HUES64 (cell line): ENCODE data around the gene KIF24.
"Not testable (repeated sequence)": the region's sequence is repeated elsewhere in the genome, so short reads cannot be mapped to it uniquely, and the experiment has no call there.

Experiments
- H3K27ac ChIP-seq: 2 replicates; pipeline ENCODE4 v1.7.0; 2013; ENCODE audit warnings: low read depth, low read length, inconsistent platforms
- H3K27me3 ChIP-seq: 2 replicates; pipeline ENCODE4 v1.6.1; 2013; ENCODE audit warnings: mild to moderate bottlenecking, low read length; ENCODE audit not compliant: insufficient read depth
- H3K36me3 ChIP-seq: 2 replicates; pipeline ENCODE4 v1.6.1; 2013; ENCODE audit warnings: mild to moderate bottlenecking, low read length; ENCODE audit not compliant: insufficient read depth
- H3K4me1 ChIP-seq: 2 replicates; pipeline ENCODE4 v1.6.1; 2013; ENCODE audit warnings: mild to moderate bottlenecking, low read length, moderate library complexity; ENCODE audit not compliant: insufficient read depth
- H3K4me3 ChIP-seq: 2 replicates; pipeline ENCODE4 v1.5.1; 2013; ENCODE audit warnings: mild to moderate bottlenecking, low read length, moderate library complexity
- H3K9ac ChIP-seq: 2 replicates; pipeline ENCODE4 v1.6.1; 2013; ENCODE audit warnings: mild to moderate bottlenecking, low read depth, low read length
- H3K9me3 ChIP-seq: 2 replicates; pipeline ENCODE4 v1.6.1; 2013; ENCODE audit warnings: low read depth, low read length; ENCODE audit not compliant: insufficient read depth
- WGBS: fragments of 150-250, 120-280 bp; methylation state at CpG from one replicate; pipeline ENCODE4 v1.1.7; 2013; ENCODE audit warnings: missing lambda C conversion rate; 5-methylcytosine and 5-hydroxymethylcytosine counted together

Gene KIF24

GRCh38 chr9:34318163-34318790 lies 10.8 kb downstream of the KIF24 start:
- no peaks in the 10 kb centered on the region for H3K4me1 ChIP-seq
- H3K9me3 ChIP-seq, result no peaks in the 10 kb centered on the region
- H3K36me3 ChIP-seq, result no peaks in the 10 kb centered on the region
- no peak overlapping the region for H3K9ac ChIP-seq
- H3K27me3 ChIP-seq, result no peaks in the 10 kb centered on the region
- H3K27ac ChIP-seq, result no peak overlapping the region
- WGBS, result 96% methylated on average over 44 of the region's 44 CpGs
- no peak overlapping the region for H3K4me3 ChIP-seq

GRCh38 chr9:34317436-34317835 lies 11.6 kb downstream of the KIF24 start:
- Histone ChIP-seq H3K9ac (no peak overlapping the region), H3K9me3 (no peaks in the 10 kb centered on the region), H3K27me3 (no peaks in the 10 kb centered on the region), H3K27ac (no peak overlapping the region), H3K36me3 (no peaks in the 10 kb centered on the region), H3K4me1 (no peaks in the 10 kb centered on the region), H3K4me3 (no peak overlapping the region)
- WGBS, result 94% methylated on average over 2 of the region's 2 CpGs

GRCh38 chr9:34311499-34312185 lies 17.4 kb downstream of the KIF24 start:
- no peaks in the 10 kb centered on the region for H3K4me1 ChIP-seq

GRCh38 chr9:34310215-34310614 lies 18.9 kb downstream of the KIF24 start:
- H3K4me3 ChIP-seq, result no peak overlapping the region
- no peak overlapping the region for H3K9ac ChIP-seq
- no peaks in the 10 kb centered on the region for H3K9me3 ChIP-seq
- no peaks in the 10 kb centered on the region for H3K4me1 ChIP-seq
- no peak overlapping the region for H3K27ac ChIP-seq
- H3K36me3 ChIP-seq, result no peaks in the 10 kb centered on the region; the same call in 1 of the 2 replicates
- WGBS, result 92% methylated on average over 1 of the region's 1 CpG
- H3K27me3 ChIP-seq, result no peaks in the 10 kb centered on the region

More at GRCh38 chr9:34311499-34312185, 17.4 kb downstream of the KIF24 start:
- Histone ChIP-seq H3K9ac (no peak overlapping the region), H3K27ac (no peak overlapping the region), H3K36me3 (no peaks in the 10 kb centered on the region; the same call in 1 of the 2 replicates), H3K4me3 (no peak overlapping the region), H3K27me3 (no peaks in the 10 kb centered on the region), H3K9me3 (no peaks in the 10 kb centered on the region)
- WGBS, result no CpG with 5 or more reads among the region's 6 CpGs

GRCh38 chr9:34308316-34308715 lies 20.8 kb downstream of the KIF24 start:
- H3K27me3 ChIP-seq, H3K4me3 ChIP-seq: not testable (repeated sequence)
- 91% methylated on average over 3 of the region's 3 CpGs for WGBS

GRCh38 chr9:34301064-34301463 lies 28.0 kb downstream of the KIF24 start:
- not testable (repeated sequence) for H3K4me1 ChIP-seq, H3K27ac ChIP-seq, H3K4me3 ChIP-seq, H3K9ac ChIP-seq, H3K36me3 ChIP-seq, H3K27me3 ChIP-seq, H3K9me3 ChIP-seq
- WGBS, result 92% methylated on average over 7 of the region's 7 CpGs

More at GRCh38 chr9:34308316-34308715, 20.8 kb downstream of the KIF24 start:
- not testable (repeated sequence) for H3K9ac ChIP-seq, H3K9me3 ChIP-seq, H3K36me3 ChIP-seq, H3K27ac ChIP-seq, H3K4me1 ChIP-seq

- Histone ChIP-seq H3K9me3 (no peaks in the 10 kb centered on the region), H3K4me1 (no peaks in the 10 kb centered on the region), H3K9ac (no peak overlapping the region), H3K27ac (no peak overlapping the region), H3K36me3 (no peaks in the 10 kb centered on the region), H3K27me3 (no peaks in the 10 kb centered on the region), H3K4me3 (no peak overlapping the region)
- whole genome bisulfite sequencing, result 86% methylated on average over 2 of the region's 2 CpGs
Measured at GRCh38 chr9:34292552-34292951, 36.5 kb downstream of the KIF24 start.

GRCh38 chr9:34291423-34291822 lies 37.6 kb downstream of the KIF24 start:
- H3K27ac ChIP-seq, result no peak overlapping the region
- no peak overlapping the region for H3K9ac ChIP-seq
- no peaks in the 10 kb centered on the region for H3K9me3 ChIP-seq
- no peak overlapping the region for H3K4me3 ChIP-seq
- WGBS, result 95% methylated on average over 2 of the region's 2 CpGs
- H3K4me1 ChIP-seq, result no peaks in the 10 kb centered on the region
- no peaks in the 10 kb centered on the region for H3K36me3 ChIP-seq
- no peaks in the 10 kb centered on the region for H3K27me3 ChIP-seq

- Histone ChIP-seq H3K4me3 (no peak overlapping the region), H3K27ac (no peak overlapping the region), H3K4me1 (no peaks in the 10 kb centered on the region), H3K36me3 (no peaks in the 10 kb centered on the region), H3K9ac (no peak overlapping the region), H3K9me3 (no peaks in the 10 kb centered on the region), H3K27me3 (no peaks in the 10 kb centered on the region)
- WGBS, result 97% methylated on average over 2 of the region's 2 CpGs
Measured at GRCh38 chr9:34291023-34291422, 38.0 kb downstream of the KIF24 start.

GRCh38 chr9:34289159-34289558 lies 39.9 kb downstream of the KIF24 start:
- Histone ChIP-seq H3K4me1 (no peaks in the 10 kb centered on the region), H3K36me3 (no peaks in the 10 kb centered on the region), H3K4me3 (no peak overlapping the region), H3K27ac (no peak overlapping the region), H3K27me3 (no peaks in the 10 kb centered on the region), H3K9me3 (no peaks in the 10 kb centered on the region), H3K9ac (no peak overlapping the region)
- WGBS, result 99% methylated on average over 2 of the region's 2 CpGs

- H3K36me3 ChIP-seq, result no peaks in the 10 kb centered on the region
- H3K27ac ChIP-seq, result no peak overlapping the region
- no peak overlapping the region for H3K9ac ChIP-seq
- no peak overlapping the region for H3K4me3 ChIP-seq
- 100% methylated on average over 1 of the region's 1 CpG for WGBS
- H3K27me3 ChIP-seq, result no peaks in the 10 kb centered on the region
- no peaks in the 10 kb centered on the region for H3K9me3 ChIP-seq
- no peaks in the 10 kb centered on the region for H3K4me1 ChIP-seq
Measured at GRCh38 chr9:34282096-34282495, 47.0 kb downstream of the KIF24 start.
